IMR-90 (cell line): ENCODE measurements around the gene PARD3. TPM values are rescaled to one million over a fixed set of nuclear protein-coding genes. Genes with fewer than 3 reads are reported as not detected.

ENCODE experiments used
- ATAC-seq: fragments of 200-7000 bp; cut with Tn5 transposase; 2 replicates; pipeline ENCODE4 v1.9.1; 2020; ENCODE audit warnings: low read depth, mild to moderate bottlenecking, moderate library complexity
- BruUV-seq: library from RNA; stranded (reverse); fragments of 400-500 nt; replicated peaks from 2 replicates; lab custom pipeline; 2021; lab: Mats Ljungman, UMichigan
- CTCF ChIA-PET: fragments of 300-600 bp; formaldehyde crosslinking; extraction: SDS; loops from one replicate; lab custom pipeline; 2021; ENCODE audit warnings: antibody characterized with exemption; lab: Yijun Ruan, JAX
- POLR2A ChIA-PET: fragments of 300-600 bp; sonication (Branson Sonifier 250); formaldehyde crosslinking; loops from one replicate; lab custom pipeline; 2022; ENCODE audit warnings: antibody characterized with exemption; ENCODE audit not compliant: unreplicated experiment; lab: Charles Lee
- DNase-seq: peaks from one replicate; pipeline ENCODE4 v3.0.0; 2013
- H2AFZ ChIP-seq: replicated peaks from 2 replicates; pipeline ENCODE3; 2013; ENCODE audit warnings: low read length, mild to moderate bottlenecking; ENCODE audit not compliant: poor library complexity
- H2AK5ac ChIP-seq: 2 replicates; pipeline ENCODE4 v1.6.1; 2013; ENCODE audit warnings: low read depth, low read length, inconsistent platforms
- H2AK9ac ChIP-seq: replicated peaks from 2 replicates; pipeline ENCODE3; 2013; ENCODE audit warnings: mild to moderate bottlenecking, low read depth, low read length, moderate library complexity; ENCODE audit not compliant: poor library complexity
- H2BK120ac ChIP-seq: 2 replicates; pipeline ENCODE4 v1.6.1; 2013; ENCODE audit warnings: low read depth, low read length, inconsistent platforms
- H2BK15ac ChIP-seq: 3 replicates; pipeline ENCODE4 v1.6.1; 2013; ENCODE audit warnings: low read depth, low read length, inconsistent platforms
- H2BK20ac ChIP-seq: 2 replicates; pipeline ENCODE4 v1.6.1; 2013; ENCODE audit warnings: low read depth, mild to moderate bottlenecking, inconsistent platforms, low read length, moderate library complexity
- H2BK5ac ChIP-seq: 2 replicates; pipeline ENCODE4 v1.6.1; 2013; ENCODE audit warnings: mild to moderate bottlenecking, low read depth, low read length, inconsistent platforms; ENCODE audit not compliant: poor library complexity, severe bottlenecking
- H3K14ac ChIP-seq: replicated peaks from 2 replicates; pipeline ENCODE4 v1.6.1; 2013; ENCODE audit warnings: low read depth, low read length, inconsistent platforms
- H3K18ac ChIP-seq: 2 replicates; pipeline ENCODE4 v1.6.1; 2013; ENCODE audit warnings: low read depth, low read length, control low read depth
- H3K23ac ChIP-seq: 2 replicates; pipeline ENCODE4 v1.6.1; 2013; ENCODE audit warnings: low read depth, low read length, inconsistent platforms
- H3K27ac ChIP-seq: 2 replicates; pipeline ENCODE4 v1.5.1; 2013; ENCODE audit warnings: mild to moderate bottlenecking, control low read depth, low read length; ENCODE audit not compliant: insufficient read depth
- H3K27me3 ChIP-seq: 2 replicates; pipeline ENCODE4 v1.6.1; 2013; ENCODE audit warnings: low read length; ENCODE audit not compliant: control insufficient read depth, insufficient read depth
- H3K36me3 ChIP-seq: 2 replicates; pipeline ENCODE4 v1.6.1; 2013; ENCODE audit warnings: low read length, mixed read lengths; ENCODE audit not compliant: control insufficient read depth, insufficient read depth
- H3K4ac ChIP-seq: 2 replicates; pipeline ENCODE4 v1.6.1; 2013; ENCODE audit warnings: low read depth, low read length, inconsistent platforms
- H3K4me1 ChIP-seq: 2 replicates; pipeline ENCODE4 v1.6.1; 2013; ENCODE audit warnings: low read length, mixed read lengths; ENCODE audit not compliant: control insufficient read depth, insufficient read depth
- H3K4me2 ChIP-seq: 2 replicates; pipeline ENCODE4 v1.6.1; 2013; ENCODE audit warnings: low read depth, mild to moderate bottlenecking, control low read depth, low read length, moderate library complexity
- H3K4me3 ChIP-seq: 2 replicates; pipeline ENCODE4 v1.5.1; 2013; ENCODE audit warnings: low read depth, mild to moderate bottlenecking, control low read depth, low read length, moderate library complexity; ENCODE audit not compliant: insufficient read depth
- H3K56ac ChIP-seq: 2 replicates; pipeline ENCODE4 v1.6.1; 2013; ENCODE audit warnings: low read length, inconsistent platforms; ENCODE audit not compliant: insufficient read depth; ENCODE audit errors: extremely low read depth
- H3K79me1 ChIP-seq, 2 experiments: 2 replicates each; pipeline ENCODE4 v1.6.1; 2013; ENCODE audit warnings: low read length in 2 of 2, inconsistent platforms in 1 of 2, low read depth in 1 of 2
- H3K9ac ChIP-seq: 2 replicates; pipeline ENCODE4 v1.6.1; 2013; ENCODE audit warnings: low read depth, low read length, control low read depth
- H3K9me1 ChIP-seq: 2 replicates; pipeline ENCODE4 v1.6.1; 2013; ENCODE audit warnings: low read length, inconsistent platforms; ENCODE audit not compliant: insufficient read depth
- H3K9me3 ChIP-seq: 2 replicates; pipeline ENCODE4 v1.6.1; 2013; ENCODE audit warnings: low read length; ENCODE audit not compliant: control insufficient read depth, insufficient read depth
- H4K20me1 ChIP-seq: 2 replicates; pipeline ENCODE4 v1.6.1; 2013; ENCODE audit warnings: low read length, inconsistent platforms; ENCODE audit not compliant: insufficient read depth
- H4K5ac ChIP-seq: 2 replicates; pipeline ENCODE4 v1.6.1; 2013; ENCODE audit warnings: mild to moderate bottlenecking, low read depth, low read length, control low read depth
- H4K8ac ChIP-seq, 2 experiments: 2 replicates each; pipeline ENCODE4 v1.6.1; 2013; ENCODE audit warnings: low read depth in 2 of 2, low read length in 2 of 2, control low read depth in 1 of 2, inconsistent platforms in 1 of 2
- H4K91ac ChIP-seq: 2 replicates; pipeline ENCODE4 v1.6.1; 2013; ENCODE audit warnings: low read depth, low read length, inconsistent platforms; ENCODE audit not compliant: insufficient read depth
- BHLHE40 ChIP-seq: fragments of 150-350 bp; IDR thresholded peaks from 2 replicates; pipeline ENCODE4 v1.6.1; 2016; ENCODE audit warnings: mild to moderate bottlenecking, low read depth, low read length
- CTCF ChIP-seq: conservative IDR thresholded peaks from 2 replicates; pipeline ENCODE4 v1.5.1; 2012; ENCODE audit warnings: mild to moderate bottlenecking, low read depth, low read length, improper control_type of control experiment
- ELK1 ChIP-seq: fragments of 150-350 bp; IDR thresholded peaks from 2 replicates; pipeline ENCODE4 v1.6.1; 2016; ENCODE audit warnings: low read depth, mild to moderate bottlenecking, low read length, moderate library complexity, borderline replicate concordance
- MAFK ChIP-seq: IDR thresholded peaks from 2 replicates; pipeline ENCODE4 v1.6.1; 2012; ENCODE audit warnings: low read depth, low read length, improper control_type of control experiment
- MAZ ChIP-seq: IDR thresholded peaks from 2 replicates; pipeline ENCODE4 v1.6.1; 2012; ENCODE audit warnings: low read depth, mild to moderate bottlenecking, low read length, improper control_type of control experiment, moderate library complexity, borderline replicate concordance
- NFE2L2 ChIP-seq: fragments of 150-350 bp; IDR thresholded peaks from 2 replicates; pipeline ENCODE4 v1.6.1; 2016; ENCODE audit warnings: low read depth, mild to moderate bottlenecking, low read length
- RAD21 ChIP-seq: IDR thresholded peaks from 2 replicates; pipeline ENCODE4 v1.6.1; 2012; ENCODE audit warnings: low read length, improper control_type of control experiment
- RFX5 ChIP-seq: IDR thresholded peaks from 2 replicates; pipeline ENCODE4 v1.8.0; 2012; ENCODE audit warnings: low read depth, mild to moderate bottlenecking, low read length, moderate library complexity
- SMC3 ChIP-seq: fragments of 150-350 bp; IDR thresholded peaks from 2 replicates; pipeline ENCODE4 v1.6.1; 2016; ENCODE audit warnings: low read depth, mild to moderate bottlenecking, antibody characterized with exemption, low read length, moderate library complexity
- WGBS, 2 experiments: methylation state at CpG; one replicate each; pipeline versions ENCODE4 v1.1.5 to v1.1.7; 2013; ENCODE audit warnings: missing lambda C conversion rate in 2 of 2; ENCODE audit not compliant: insufficient read length in 1 of 2; ENCODE audit errors: extremely low coverage in 2 of 2; 5-methylcytosine and 5-hydroxymethylcytosine counted together
- dilution Hi-C: fragments of 300-500 bp; cut with HindIII; formaldehyde crosslinking; loops from one replicate; pipeline ENCODE4 v1.14.3; 2018; ENCODE audit warnings: low sequenced_read_pairs; ENCODE audit not compliant: unreplicated experiment
- in situ Hi-C: fragments of 300-500 bp; cut with MboI; formaldehyde crosslinking; loops from 3 replicates; pipeline ENCODE4 v1.14.3; 2019; ENCODE audit warnings: low sequenced_read_pairs, inconsistent platforms, mixed read lengths
- intact Hi-C: fragments of 100-400 bp; cut with micrococcal nuclease; formaldehyde crosslinking; loops from 2 replicates; pipeline ENCODE4 v1.10.0; 2022
- polyA plus RNA-seq, 3 experiments: library from polyadenylated mRNA; depleted of rRNA; stranded (reverse); fragments of >200 nt; gene quantifications; 2 replicates each; pipeline ENCODE4 v1.2.3, GENCODE V29; 2012; ENCODE audit warnings: low replicate concordance in 1 of 3
- total RNA-seq: library from RNA; depleted of rRNA; stranded (reverse); fragments of >200 nt; gene quantifications from 2 replicates; pipeline ENCODE4 v1.2.3, GENCODE V29; 2012
- TF ChIP-seq, protein P1 (sequence below): fragments of 150-350 bp; IDR thresholded peaks from 2 replicates; pipeline ENCODE4 v1.6.1; 2017; ENCODE audit warnings: mild to moderate bottlenecking, antibody characterized with exemption, low read length, low read depth

PARD3 gene
- total and polyA plus RNA-seq, 2 of the 4 experiments (the other 2 are of a cell fraction), result 14.6 to 37.5 TPM

DNA sequence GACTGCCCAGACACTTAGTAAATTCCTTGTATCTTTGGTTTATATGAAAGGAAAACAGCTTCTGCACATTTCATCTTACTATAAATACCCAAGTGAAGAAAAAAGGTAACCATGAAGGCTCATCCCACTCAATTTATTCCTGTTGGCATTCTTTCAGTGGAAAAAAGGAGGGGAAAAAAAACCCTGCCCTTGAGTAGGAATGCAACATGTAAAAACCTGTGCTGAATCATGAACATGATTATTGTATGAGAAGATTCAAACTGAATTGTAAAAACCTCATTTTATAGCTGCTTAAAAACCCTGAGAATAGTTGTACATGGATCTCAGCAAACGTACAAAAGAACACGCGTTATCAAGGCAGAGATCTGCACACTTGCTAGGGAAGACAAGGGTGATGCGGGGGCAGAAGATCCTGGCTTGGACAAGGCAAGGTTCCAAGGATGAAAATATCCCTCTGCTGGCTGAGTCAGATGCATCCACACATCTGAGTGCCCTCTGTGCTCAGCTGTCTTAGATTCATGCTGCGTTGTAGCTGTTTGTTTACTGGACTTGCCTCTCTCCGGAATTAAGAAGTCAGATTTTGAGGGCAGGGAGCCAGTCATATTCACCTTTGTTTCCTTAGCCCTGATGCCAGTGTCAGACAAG lies 658.2 kb downstream of the PARD3 start:
- no peak overlapping the region for H3K23ac ChIP-seq
- H2BK120ac ChIP-seq, result no peak overlapping the region
- no peak overlapping the region for H3K4me3 ChIP-seq
- ATAC-seq (peak; percentile 91), DNase-seq (peak; percentile 67)
- ChIA-PET CTCF (interaction anchor here (0.9 kb wide), 1 partner anchor 9 kb away, joined by 4 read pairs; no protein-coding TSS in a partner anchor), POLR2A (interaction anchor here (0.6 kb wide), 1 partner anchor 817 kb away, joined by 3 read pairs; no protein-coding TSS in a partner anchor)
- H2AK9ac ChIP-seq, result no peak overlapping the region
- no peaks in the 10 kb centered on the region for H3K9me3 ChIP-seq
- no peak overlapping the region for H3K9ac ChIP-seq
- in situ Hi-C loops, result no loop called here
- dilution Hi-C loops, result no loop called here
- intact Hi-C loops, result no loop called here
- H3K9me1 ChIP-seq, result no peaks in the 10 kb centered on the region
- no peak overlapping the region for H3K14ac ChIP-seq
- no peak overlapping the region for H3K56ac ChIP-seq
- no peaks in the 10 kb centered on the region for H3K27me3 ChIP-seq
- H4K5ac ChIP-seq, result no peak overlapping the region
- no TSS peak for BruUV-seq
- TF ChIP-seq MAZ (no peak), RFX5 (no peak), NFE2L2 (no peak), BHLHE40 (no peak), ELK1 (no peak), MAFK (no peak), CTCF (0 out of 2 replicates have a peak, but pooled peaks have one; percentile 7), SMC3 (0 out of 2 replicates have a peak, but pooled peaks have one; percentile 22), RAD21 (no peak)
- TF ChIP-seq, protein P1, sequence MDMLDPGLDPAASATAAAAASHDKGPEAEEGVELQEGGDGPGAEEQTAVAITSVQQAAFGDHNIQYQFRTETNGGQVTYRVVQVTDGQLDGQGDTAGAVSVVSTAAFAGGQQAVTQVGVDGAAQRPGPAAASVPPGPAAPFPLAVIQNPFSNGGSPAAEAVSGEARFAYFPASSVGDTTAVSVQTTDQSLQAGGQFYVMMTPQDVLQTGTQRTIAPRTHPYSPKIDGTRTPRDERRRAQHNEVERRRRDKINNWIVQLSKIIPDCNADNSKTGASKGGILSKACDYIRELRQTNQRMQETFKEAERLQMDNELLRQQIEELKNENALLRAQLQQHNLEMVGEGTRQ, result no peak
- no peak overlapping the region for H3K4ac ChIP-seq
- no peaks in the 10 kb centered on the region for H3K36me3 ChIP-seq
- H2AK5ac ChIP-seq, result no peak overlapping the region
- H4K8ac ChIP-seq, result no peak overlapping the region
- no peak overlapping the region for H2AFZ ChIP-seq
- H2BK20ac ChIP-seq, result no peak overlapping the region
- no peak overlapping the region for H3K4me2 ChIP-seq
- no peaks in the 10 kb centered on the region for H3K79me1 ChIP-seq
- no peak overlapping the region for H2BK15ac ChIP-seq
- no peak overlapping the region for H4K91ac ChIP-seq
- H4K20me1 ChIP-seq, result no peaks in the 10 kb centered on the region
- H3K27ac ChIP-seq, result no peak overlapping the region
- no peak overlapping the region for H3K18ac ChIP-seq
- peaks cover 4% of the 10 kb centered on the region for H3K4me1 ChIP-seq
- H2BK5ac ChIP-seq, result no peak overlapping the region
- WGBS, 2 experiments, result 80% methylated on average over 4 of the region's 6 CpGs; no CpG with 5 or more reads in 1 of the 2 experiments
